AML-193 (cell line): ENCODE data around the gene SMOC1.

Experiments
- DNase-seq, 2 experiments: peaks; one replicate each; lab custom pipeline; 2025; lab: John Stamatoyannopoulos, UW

Gene SMOC1

GRCh38 chr14:69865701-69866365, 13.4 kb upstream of the SMOC1 start:
- no peak for DNase-seq

DNA sequence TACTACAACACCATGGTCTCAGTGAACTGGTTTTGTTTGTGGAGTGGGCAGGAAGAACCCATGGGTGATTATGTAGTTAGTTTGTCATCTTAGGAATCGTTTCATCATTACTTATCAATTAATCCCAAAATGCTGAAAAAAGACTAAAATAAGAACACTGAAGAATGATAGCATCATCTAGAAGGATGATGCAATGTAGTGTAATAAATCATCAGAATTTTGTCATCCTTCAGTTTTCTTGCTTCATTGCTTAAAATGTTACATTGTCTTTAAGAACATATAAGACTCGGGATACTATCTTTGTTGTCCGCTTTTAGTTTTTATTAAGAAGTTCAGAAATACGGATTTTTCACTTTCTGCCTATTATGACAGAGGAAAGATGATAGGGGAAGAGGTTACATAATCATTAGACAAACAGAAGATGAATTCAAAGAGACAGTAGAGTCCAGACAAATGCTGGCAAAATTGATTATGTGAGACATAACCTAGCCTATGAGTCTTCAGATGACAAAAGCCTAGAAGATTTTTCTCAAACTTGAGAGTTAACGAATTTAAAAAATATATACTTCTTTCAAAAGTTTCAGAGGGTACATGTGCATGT, 10.8 kb upstream of the SMOC1 start:
- DNase-seq: no peak

GRCh38 chr14:69870613-69871012, 8.6 kb upstream of the SMOC1 start:
- DNase-seq: no peak

- no peak for DNase-seq
Observed at GRCh38 chr14:69873877-69874780, 5.1 kb upstream of the SMOC1 start.

DNA sequence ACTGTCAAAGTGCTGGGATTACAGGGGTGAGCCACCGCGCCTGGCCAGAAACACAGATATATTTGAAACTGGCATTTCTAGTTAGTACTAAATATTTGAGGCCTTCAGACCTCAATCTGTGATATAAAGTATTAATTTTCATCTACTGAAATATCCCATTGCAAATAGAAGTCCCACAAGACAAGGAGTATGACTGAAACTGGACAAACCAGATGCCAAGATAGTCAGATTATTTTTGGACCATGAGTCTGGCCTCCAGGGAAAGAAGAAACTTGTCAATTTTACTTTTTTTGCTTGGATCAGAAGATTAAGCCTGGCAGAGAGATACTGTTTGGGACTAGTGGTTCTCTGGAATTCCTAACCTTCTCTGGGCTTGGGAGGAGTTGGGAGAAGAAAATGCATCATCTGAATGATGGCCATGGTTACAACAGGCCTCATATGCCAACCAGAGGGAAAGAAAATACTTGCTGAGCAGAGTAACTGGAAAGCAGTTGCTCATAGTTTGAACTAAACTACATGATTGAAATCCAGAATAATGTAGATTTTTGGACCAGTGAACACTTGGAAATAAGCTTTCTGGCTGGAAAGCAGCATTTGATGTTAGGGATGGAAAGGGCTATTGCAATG, 2.9 kb upstream of the SMOC1 start:
- no peak for DNase-seq

DNA sequence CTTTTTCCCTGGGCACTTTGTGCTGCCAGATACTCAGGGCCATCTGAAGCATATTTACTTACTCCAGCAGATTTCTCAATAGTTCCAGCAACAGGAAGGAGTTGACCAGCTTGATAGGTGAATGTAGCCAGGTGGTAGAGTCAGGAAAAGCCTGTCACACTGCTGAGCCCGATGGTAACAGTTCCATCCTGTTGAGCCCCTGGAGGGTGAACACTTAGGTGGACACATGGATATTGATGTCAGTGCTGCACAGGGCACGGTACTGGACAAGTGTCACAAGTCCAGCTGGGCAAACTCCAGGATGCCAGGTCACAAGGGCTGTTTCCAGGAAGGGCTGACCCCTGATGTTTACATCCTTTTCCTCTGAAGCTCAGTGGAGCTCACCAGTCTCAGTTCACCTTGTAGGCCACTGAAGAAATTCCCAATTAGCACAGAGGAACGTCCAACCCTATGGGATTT, 2.3 kb upstream of the SMOC1 start:
- no peak for DNase-seq

DNA sequence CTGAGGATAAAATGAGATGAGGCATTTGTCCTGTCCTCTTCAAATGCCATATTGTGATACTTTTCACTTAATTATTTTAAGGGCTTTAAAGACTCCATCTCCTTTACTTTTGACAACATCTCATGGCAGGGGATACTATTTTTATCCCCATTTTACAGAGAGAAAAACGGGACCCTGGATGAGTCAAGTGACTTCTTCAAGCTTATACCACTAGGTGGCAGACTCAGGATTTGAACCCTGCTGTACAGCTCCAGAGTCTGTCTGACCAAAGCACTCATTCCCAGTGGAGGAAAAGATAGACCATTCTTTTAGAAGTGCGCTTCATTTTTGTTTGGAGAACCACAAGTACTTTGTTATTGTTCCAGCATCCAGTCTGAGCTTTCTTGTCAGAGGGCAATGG, 1.7 kb upstream of the SMOC1 start:
- DNase-seq: peak in 1 of 2 experiments; percentile 24

DNA sequence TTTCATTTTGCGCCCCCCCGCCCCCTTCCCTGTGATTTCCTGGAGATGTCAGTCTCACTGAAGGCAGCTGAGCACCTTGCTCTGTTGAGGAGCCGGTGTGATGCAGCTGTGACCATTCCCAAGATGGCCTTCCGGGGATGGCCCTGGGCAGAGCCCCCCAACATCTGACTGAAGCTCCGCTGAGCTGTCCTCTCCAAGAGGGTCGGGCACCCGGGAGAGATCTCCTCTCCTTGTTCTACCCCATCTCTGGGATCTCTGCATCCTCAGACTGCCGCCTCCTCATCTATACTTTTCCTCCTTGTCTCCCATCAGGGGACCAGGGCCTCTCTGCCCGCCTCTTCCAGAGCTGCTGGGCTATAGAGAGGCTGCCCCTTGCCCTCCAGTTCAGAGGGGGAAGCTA, 965 bp upstream of the SMOC1 start:
- no peak for DNase-seq

GRCh38 chr14:69880044-69880487, 850 bp downstream of the SMOC1 start:
- no peak for DNase-seq

- DNase-seq: no peak
Observed at GRCh38 chr14:69880893-69881292, 1.7 kb downstream of the SMOC1 start.

- DNase-seq: no peak
Observed at GRCh38 chr14:69882116-69882864, 3.1 kb downstream of the SMOC1 start.

- no peak for DNase-seq
Observed at GRCh38 chr14:69882915-69883314, 3.7 kb downstream of the SMOC1 start.

DNA sequence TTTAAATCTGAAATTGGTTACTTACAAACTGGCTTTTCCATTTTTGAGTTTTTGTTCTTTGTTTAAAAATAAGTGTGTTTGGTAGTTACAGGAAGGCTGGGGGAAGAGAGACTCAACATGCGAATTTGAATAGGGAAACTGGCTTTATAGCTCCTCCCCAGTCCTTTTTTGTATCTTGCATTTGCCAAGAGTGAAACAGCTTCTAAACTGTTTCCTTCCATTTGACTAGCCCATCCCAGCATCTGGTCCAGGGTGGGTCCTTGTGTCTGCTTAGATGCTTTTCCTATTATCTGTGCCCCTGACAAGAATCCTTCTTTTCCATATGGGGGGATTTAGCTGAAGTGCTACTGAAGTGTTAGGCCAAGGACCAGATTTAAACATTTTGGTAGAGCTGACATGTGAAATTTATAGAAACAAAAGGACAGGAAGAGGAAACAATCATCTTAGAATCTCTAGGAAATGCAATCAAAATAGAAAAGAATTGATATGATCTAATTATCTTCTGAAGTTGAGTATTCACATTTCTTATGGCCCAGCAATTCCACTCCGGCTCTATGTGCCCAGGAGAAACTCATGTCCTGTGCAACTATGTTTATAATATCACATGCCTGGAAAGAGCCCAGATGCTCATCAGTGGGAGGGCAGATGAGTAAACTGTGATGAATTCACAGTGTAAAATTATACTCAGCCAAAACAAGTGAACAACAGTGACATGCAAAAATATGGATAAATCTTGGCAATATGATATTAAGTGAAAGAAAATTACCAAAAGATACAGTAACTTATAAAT, 7.4 kb downstream of the SMOC1 start:
- no peak for DNase-seq

- no peak for DNase-seq
Observed at GRCh38 chr14:69887740-69888657, 8.8 kb downstream of the SMOC1 start.

GRCh38 chr14:69891422-69891821, 12.2 kb downstream of the SMOC1 start:
- no peak for DNase-seq

DNA sequence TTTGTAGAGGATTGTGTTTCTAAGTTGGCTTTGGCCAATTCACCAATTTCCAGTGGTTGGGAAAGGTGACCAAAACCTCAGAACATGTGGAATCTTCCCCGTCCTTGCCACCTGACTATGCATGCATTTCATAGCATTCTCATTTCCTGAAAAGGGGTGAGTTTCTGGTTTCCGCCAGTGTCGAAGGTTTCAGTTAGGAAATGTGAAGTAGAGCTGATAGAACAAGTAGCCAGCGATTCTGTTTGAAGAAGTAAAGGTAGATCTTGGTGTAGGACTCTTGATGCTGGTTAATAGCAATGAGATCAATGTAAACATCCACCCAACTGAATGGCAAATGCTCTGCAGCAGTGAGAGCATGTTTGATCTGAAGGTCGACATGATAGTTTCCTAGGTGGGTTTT, 15.9 kb downstream of the SMOC1 start:
- DNase-seq: no peak

DNA sequence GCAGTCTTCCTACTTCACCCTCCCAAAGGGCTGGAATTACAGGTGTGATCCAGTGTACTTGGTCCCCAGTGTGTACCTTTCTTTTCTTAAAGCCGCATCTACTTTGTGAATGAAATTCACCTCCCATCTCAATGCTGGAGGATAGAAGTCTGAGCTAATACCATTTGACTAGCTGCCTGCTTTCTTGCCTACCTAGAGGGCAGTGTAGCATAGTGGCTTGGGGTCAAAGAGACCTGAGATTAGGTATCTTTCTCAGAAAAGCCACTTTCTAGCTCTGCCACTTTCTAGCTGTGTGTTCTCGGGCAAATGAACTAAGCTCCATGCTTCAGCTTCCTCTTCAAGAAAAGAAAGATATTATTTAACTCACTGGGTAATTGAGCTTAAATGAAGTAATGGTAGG, 16.9 kb downstream of the SMOC1 start:
- DNase-seq: no peak

- no peak for DNase-seq
Observed at GRCh38 chr14:69896972-69897371, 17.8 kb downstream of the SMOC1 start.

DNA sequence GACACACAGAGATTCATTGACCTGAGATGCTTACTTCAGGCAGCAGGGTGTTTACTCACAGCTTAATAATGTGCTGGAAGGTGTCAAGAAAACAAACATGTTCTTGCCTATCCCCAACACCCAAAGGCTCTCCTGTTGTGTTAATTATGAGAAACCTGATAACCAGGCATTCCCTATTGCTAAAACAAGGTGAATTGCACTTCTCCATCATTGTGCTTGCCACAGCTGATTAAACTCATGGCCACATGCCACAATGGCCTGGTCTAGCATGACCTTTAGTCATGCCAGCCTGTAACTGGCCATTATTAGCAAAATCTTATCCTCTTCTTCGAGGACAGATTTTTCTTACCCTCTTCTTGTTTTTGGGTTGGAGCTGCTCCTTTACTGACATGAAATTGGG, 21.4 kb downstream of the SMOC1 start:
- no peak for DNase-seq
